Activated naive CD4-positive, alpha-beta T cell treated with anti-CD3 and anti-CD28 coated beads for 36 hours (primary cell): ENCODE measurements around the gene VPS26A. TPM values are rescaled to one million over a fixed set of nuclear protein-coding genes. Genes with fewer than 3 reads are reported as not detected.

Experiments used
- CTCF ChIA-PET: fragments of 350-600 bp; sonication (Branson Sonifier 250); formaldehyde crosslinking; loops from one replicate; lab custom pipeline; 2021; ENCODE audit warnings: antibody characterized with exemption; lab: Charles Lee
- DNase-seq: peaks from one replicate; pipeline ENCODE4 v3.0.0-alpha.2; 2020
- H3K27ac Mint-ChIP-seq: one replicate; pipeline ENCODE4 v1.8.0; 2021; ENCODE audit warnings: mild to moderate bottlenecking, mixed read lengths
- H3K27me3 Mint-ChIP-seq: one replicate; pipeline ENCODE4 v1.8.0; 2021; ENCODE audit warnings: low read depth, mixed read lengths
- H3K36me3 Mint-ChIP-seq: one replicate; pipeline ENCODE4 v1.8.0; 2021; ENCODE audit warnings: low read depth, mixed read lengths
- H3K4me1 Mint-ChIP-seq: one replicate; pipeline ENCODE4 v1.8.0; 2021; ENCODE audit warnings: low read depth, mixed read lengths
- H3K4me3 Mint-ChIP-seq: one replicate; pipeline ENCODE4 v1.8.0; 2021; ENCODE audit warnings: mild to moderate bottlenecking, moderate library complexity, mixed read lengths
- H3K9me3 Mint-ChIP-seq: one replicate; pipeline ENCODE4 v1.8.0; 2021; ENCODE audit warnings: mixed read lengths
- intact Hi-C: fragments of 100-400 bp; cut with micrococcal nuclease; formaldehyde crosslinking; loops from one replicate; pipeline ENCODE4 v1.15.1; 2023
- total RNA-seq, 2 experiments: library from RNA; stranded (reverse); gene quantifications; one replicate each; pipeline ENCODE4 v1.2.3, GENCODE V29; 2021

VPS26A gene
- total RNA-seq, 2 experiments from 2014 or later, result 26.2 to 27.9 TPM

DNA sequence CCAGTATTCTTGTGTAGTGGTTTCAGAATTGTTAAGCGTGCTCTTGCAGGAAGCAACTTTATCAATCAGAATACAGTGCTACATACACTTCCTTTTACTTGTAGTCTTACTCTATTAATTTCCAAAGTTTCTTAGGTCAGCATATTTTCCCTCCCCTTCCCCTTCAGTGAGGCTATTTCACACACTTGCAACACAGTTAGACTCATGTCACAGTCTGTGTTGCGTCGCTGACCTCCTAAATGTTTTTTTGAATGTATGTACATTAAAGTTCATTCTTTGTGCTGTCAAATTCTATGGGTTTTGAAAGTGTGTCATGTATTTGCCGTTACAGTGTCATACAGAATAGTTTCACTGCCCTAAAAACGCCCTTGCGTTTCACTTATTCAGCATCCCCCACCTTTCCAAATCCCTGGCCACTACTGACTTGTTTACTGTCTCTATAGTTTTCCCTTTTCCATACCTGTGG, 90.7 kb downstream of the VPS26A start:
- Mint-ChIP-seq H3K4me1 (peaks cover 32% of the 10 kb centered on the region), H3K9me3 (no peaks in the 10 kb centered on the region), H3K27ac (peak overlapping the region; percentile 78), H3K36me3 (no peaks in the 10 kb centered on the region), H3K4me3 (no peak overlapping the region), H3K27me3 (no peaks in the 10 kb centered on the region)
- CTCF ChIA-PET, result interaction anchor here (0.6 to 1.2 kb wide), 5 partner anchors 12 to 474 kb away, joined by 3 to 4 read pairs (median 3); no protein-coding TSS in a partner anchor
- intact Hi-C loops, result loop anchor here (1.0 kb wide), 3 partner anchors 8 to 48 kb away; no protein-coding TSS in a partner anchor
- no peak for DNase-seq

GRCh38 chr10:69215405-69216171, 91.6 kb downstream of the VPS26A start:
- H3K27me3 Mint-ChIP-seq, result no peaks in the 10 kb centered on the region
- CTCF ChIA-PET, result interaction anchor here (0.6 to 1.2 kb wide), 4 partner anchors 11 to 473 kb away, joined by 3 read pairs; no protein-coding TSS in a partner anchor
- no peaks in the 10 kb centered on the region for H3K36me3 Mint-ChIP-seq
- peak overlapping the region; percentile 78 for H3K27ac Mint-ChIP-seq
- H3K4me1 Mint-ChIP-seq, result peaks cover 29% of the 10 kb centered on the region
- H3K9me3 Mint-ChIP-seq, result no peaks in the 10 kb centered on the region
- DNase-seq, result peak; percentile 76
- peak overlapping the region; percentile 23 for H3K4me3 Mint-ChIP-seq
- intact Hi-C loops, result loop anchor here (1.0 kb wide), 1 partner anchor 36 kb away; no protein-coding TSS in a partner anchor

DNA sequence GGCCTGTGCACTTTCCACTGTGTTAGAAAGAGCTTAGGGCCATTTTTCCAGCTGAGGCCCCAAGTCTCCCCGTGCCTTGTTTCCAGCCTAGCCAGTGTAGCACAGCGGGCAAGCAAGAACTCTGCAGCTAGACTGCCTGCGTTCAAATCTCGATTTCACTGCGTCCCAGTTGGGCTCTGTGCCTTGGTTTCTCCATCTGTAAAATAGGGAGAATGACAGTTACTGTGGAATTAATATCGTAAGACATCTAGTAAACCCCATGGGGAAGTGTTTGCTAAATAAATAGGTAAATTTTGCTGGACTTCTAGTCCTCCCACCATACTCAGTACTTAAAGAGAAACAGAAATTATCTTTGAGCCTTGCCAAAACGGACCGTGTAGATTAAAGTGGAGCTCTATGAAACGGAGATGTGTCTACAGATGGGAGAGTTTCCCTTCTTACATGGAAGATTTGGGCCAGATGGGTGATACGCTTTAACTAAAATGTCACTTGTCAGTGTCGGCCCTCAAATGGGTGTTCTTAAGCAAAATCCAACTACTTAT, 92.7 kb downstream of the VPS26A start:
- no peaks in the 10 kb centered on the region for H3K27me3 Mint-ChIP-seq
- no peak overlapping the region for H3K27ac Mint-ChIP-seq
- no peak overlapping the region for H3K4me3 Mint-ChIP-seq
- H3K4me1 Mint-ChIP-seq, result peaks cover 31% of the 10 kb centered on the region
- H3K9me3 Mint-ChIP-seq, result no peaks in the 10 kb centered on the region
- H3K36me3 Mint-ChIP-seq, result no peaks in the 10 kb centered on the region
- intact Hi-C loops, result no loop called here
- CTCF ChIA-PET, result interaction anchor here (0.9 kb wide), 2 partner anchors 12 to 192 kb away, joined by 3 read pairs; no protein-coding TSS in a partner anchor
- no peak for DNase-seq

- Mint-ChIP-seq H3K27ac (no peak overlapping the region), H3K27me3 (no peaks in the 10 kb centered on the region), H3K36me3 (no peaks in the 10 kb centered on the region), H3K9me3 (no peaks in the 10 kb centered on the region), H3K4me3 (no peak overlapping the region), H3K4me1 (peaks cover 37% of the 10 kb centered on the region)
- CTCF ChIA-PET, result interaction anchor here (0.5 to 0.9 kb wide), 3 partner anchors 9 to 191 kb away, joined by 3 to 4 read pairs (median 3); no protein-coding TSS in a partner anchor
- no peak for DNase-seq
- intact Hi-C loops, result no loop called here
Observed at GRCh38 chr10:69217119-69217754, 93.3 kb downstream of the VPS26A start.

GRCh38 chr10:69218831-69219230, 94.9 kb downstream of the VPS26A start:
- CTCF ChIA-PET, result no interaction called here
- Mint-ChIP-seq H3K27ac (no peak overlapping the region), H3K4me1 (peaks cover 48% of the 10 kb centered on the region), H3K36me3 (no peaks in the 10 kb centered on the region), H3K27me3 (no peaks in the 10 kb centered on the region), H3K9me3 (no peaks in the 10 kb centered on the region), H3K4me3 (no peak overlapping the region)
- intact Hi-C loops, result no loop called here
- DNase-seq, result no peak

DNA sequence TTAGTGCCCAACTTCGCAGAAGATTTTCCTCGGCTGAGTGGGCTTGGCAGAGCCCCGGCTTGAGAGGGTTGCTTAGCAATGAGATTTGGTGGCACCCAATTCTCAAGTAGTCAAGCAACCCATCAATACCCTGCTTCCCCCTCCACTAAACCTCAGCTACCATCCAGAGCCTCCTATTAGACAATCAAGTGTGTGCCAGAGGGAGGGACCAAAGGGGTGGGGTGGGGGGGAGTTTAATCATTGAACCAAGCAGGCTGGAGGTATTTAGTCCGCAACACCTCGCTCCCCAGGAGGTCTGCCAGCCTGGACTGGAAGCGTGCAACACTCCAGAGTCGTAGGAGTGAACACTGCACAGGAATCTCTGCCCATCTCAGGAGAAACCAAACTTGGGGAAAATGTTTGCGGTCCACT, 96.1 kb downstream of the VPS26A start, which contains the start of gene HKDC1:
Gene HKDC1, plus strand, starts transcription at position 292 of the 411 bp plus-strand sequence. Its CDS starts 104 bp downstream, at position 396.
- peaks cover 41% of the 10 kb centered on the region for H3K4me1 Mint-ChIP-seq
- CTCF ChIA-PET, result interaction anchor here (0.6 kb wide), 1 partner anchor 178 kb away, joined by 3 read pairs; no protein-coding TSS in a partner anchor
- intact Hi-C loops, result loop anchor here (5.0 kb wide), 1 partner anchor 173 kb away; no protein-coding TSS in a partner anchor

GRCh38 chr10:69220507-69220906, 96.5 kb downstream of the VPS26A start:
- DNase-seq, result no peak
- H3K4me3 Mint-ChIP-seq, result no peak overlapping the region
- no peaks in the 10 kb centered on the region for H3K9me3 Mint-ChIP-seq
- no peaks in the 10 kb centered on the region for H3K27me3 Mint-ChIP-seq
- H3K4me1 Mint-ChIP-seq, result peaks cover 36% of the 10 kb centered on the region
- H3K36me3 Mint-ChIP-seq, result no peaks in the 10 kb centered on the region
- H3K27ac Mint-ChIP-seq, result no peak overlapping the region
- CTCF ChIA-PET, result interaction anchor here (0.6 kb wide), 1 partner anchor 177 kb away, joined by 3 read pairs; no protein-coding TSS in a partner anchor
- intact Hi-C loops, result loop anchor here (5.0 kb wide), 1 partner anchor 173 kb away; no protein-coding TSS in a partner anchor

More for the DNA sequence above, 96.1 kb downstream of the VPS26A start, which contains the start of gene HKDC1:
- Mint-ChIP-seq H3K4me3 (no peak within 1 kb of the TSS), H3K27ac (no peak within 1 kb of the TSS), H3K27me3 (no peaks in the 10 kb centered on the region), H3K36me3 (no peaks in the 10 kb centered on the region), H3K9me3 (no peaks in the 10 kb centered on the region)
- DNase-seq, result no peak

Other genes starting within 250 kb of the VPS26A start
- gene DDX50, start 222.9 kb upstream of the VPS26A start, total RNA-seq, result 10 to 100 TPM; 62.1 to 66.0 TPM
- 100 to 1,000 TPM; 155 to 164 TPM for gene DDX21, start 168.0 kb upstream of the VPS26A start, total RNA-seq
- gene KIFBP, start 135.4 kb upstream of the VPS26A start, total RNA-seq, result 10 to 100 TPM; 10.1 to 10.6 TPM
- 100 to 1,000 TPM; 197 to 198 TPM for gene SRGN, start 36.1 kb upstream of the VPS26A start, total RNA-seq
- 10 to 100 TPM; 38.4 to 41.1 TPM for gene SUPV3L1, start 56.1 kb downstream of the VPS26A start, total RNA-seq
- gene HKDC1, start 96.2 kb downstream of the VPS26A start, total RNA-seq, result 1 to 10 TPM; 1.5 to 1.6 TPM
- 100 to 1,000 TPM; 172 to 179 TPM for gene HK1, start 154.3 kb downstream of the VPS26A start, total RNA-seq